CD4-positive, alpha-beta T cell treated with Interferon alpha-2 for 1 hour (primary cell): ENCODE measurements around the gene SCAMP3.

Source experiments
- DNase-seq, 2 donors: peaks; one replicate each; pipeline ENCODE4 v3.0.0-alpha.2; 2020 to 2022

The SCAMP3 gene

GRCh38 chr1:155285063-155285462 lies 22.9 kb upstream of the SCAMP3 start:
- DNase-seq = no peak

- no peak for DNase-seq
Measured at GRCh38 chr1:155284476-155284875, 22.3 kb upstream of the SCAMP3 start.

- no peak for DNase-seq
Measured at GRCh38 chr1:155282488-155283091, 20.4 kb upstream of the SCAMP3 start.

GRCh38 chr1:155279268-155279667 lies 17.1 kb upstream of the SCAMP3 start:
- no peak for DNase-seq

GRCh38 chr1:155278689-155279160 lies 16.6 kb upstream of the SCAMP3 start:
- no peak for DNase-seq

GRCh38 chr1:155277902-155278688 lies 15.9 kb upstream of the SCAMP3 start:
- peak; percentile 63 to 82 for DNase-seq

GRCh38 chr1:155277070-155277901 lies 15.1 kb upstream of the SCAMP3 start, which contains the start of gene HCN3:
Gene HCN3, plus strand, starts transcription at chr1:155277463. Its CDS starts 128 bp downstream, at chr1:155277591.
- peak; percentile 93 to 96 for DNase-seq

- DNase-seq = peak; percentile 92 to 94
Measured at GRCh38 chr1:155273343-155274245, 11.4 kb upstream of the SCAMP3 start, which contains the start of gene CLK2. Gene CLK2, minus strand, starts transcription at chr1:155273504. Its CDS starts 2,527 bp downstream, at chr1:155270977.

GRCh38 chr1:155272466-155273342 lies 10.5 kb upstream of the SCAMP3 start:
- no peak for DNase-seq

GRCh38 chr1:155269381-155269780 lies 7.2 kb upstream of the SCAMP3 start:
- DNase-seq = no peak

- no peak for DNase-seq
Measured at GRCh38 chr1:155268630-155269029, 6.5 kb upstream of the SCAMP3 start.

- DNase-seq = no peak
Measured at GRCh38 chr1:155267373-155267772, 5.2 kb upstream of the SCAMP3 start.

GRCh38 chr1:155266553-155266952 lies 4.4 kb upstream of the SCAMP3 start:
- no peak for DNase-seq

GRCh38 chr1:155263067-155263466 lies 907 bp upstream of the SCAMP3 start:
- no peak for DNase-seq

GRCh38 chr1:155261493-155261851 lies 688 bp downstream of the SCAMP3 start:
- DNase-seq = no peak

- no peak for DNase-seq
Measured at GRCh38 chr1:155260276-155260675, 1.9 kb downstream of the SCAMP3 start.

- DNase-seq = no peak
Measured at GRCh38 chr1:155256058-155256852, 5.9 kb downstream of the SCAMP3 start.

- DNase-seq = peak; percentile 74 to 82
Measured at GRCh38 chr1:155255243-155256007, 6.7 kb downstream of the SCAMP3 start, which contains the start of gene ENTREP3. Gene ENTREP3, minus strand, starts transcription at chr1:155255483. Its CDS starts 606 bp downstream, at chr1:155254877.

- DNase-seq = no peak
Measured at GRCh38 chr1:155254714-155255242, 7.4 kb downstream of the SCAMP3 start.
